AG04449 (cell line): ENCODE data around the gene FBXL15.

Experiments used
- CTCF ChIA-PET: fragments of 350-600 bp; formaldehyde crosslinking; extraction: SDS; loops from one replicate; lab custom pipeline; 2021; ENCODE audit warnings: antibody characterized with exemption; lab: Yijun Ruan, JAX
- POLR2A ChIA-PET: fragments of 400-600, 350-600 bp; formaldehyde crosslinking; extraction: SDS; loops from one replicate; lab custom pipeline; 2020; ENCODE audit warnings: antibody characterized with exemption, inconsistent platforms; lab: Yijun Ruan, JAX
- DNase-seq: peaks from one replicate; pipeline ENCODE4 v3.0.0-alpha.2; 2010; ENCODE audit warnings: low read depth, low spot score
- H3K4me3 ChIP-seq: 2 replicates; pipeline ENCODE4 v1.5.1; 2011; ENCODE audit warnings: low read depth, mild to moderate bottlenecking, control low read depth, low read length
- TF ChIP-seq, protein P1 (sequence below): IDR thresholded peaks from one replicate; pipeline ENCODE4 v1.5.1; 2011; ENCODE audit warnings: mild to moderate bottlenecking, moderate library complexity, low read length, control low read depth, inconsistent platforms; ENCODE audit not compliant: insufficient read depth; ENCODE audit errors: missing control alignments

FBXL15 gene

GRCh38 chr10:102434394-102435132, 13.9 kb downstream of the FBXL15 start:
- H3K4me3 ChIP-seq = no peak overlapping the region
- TF ChIP-seq, protein P1, sequence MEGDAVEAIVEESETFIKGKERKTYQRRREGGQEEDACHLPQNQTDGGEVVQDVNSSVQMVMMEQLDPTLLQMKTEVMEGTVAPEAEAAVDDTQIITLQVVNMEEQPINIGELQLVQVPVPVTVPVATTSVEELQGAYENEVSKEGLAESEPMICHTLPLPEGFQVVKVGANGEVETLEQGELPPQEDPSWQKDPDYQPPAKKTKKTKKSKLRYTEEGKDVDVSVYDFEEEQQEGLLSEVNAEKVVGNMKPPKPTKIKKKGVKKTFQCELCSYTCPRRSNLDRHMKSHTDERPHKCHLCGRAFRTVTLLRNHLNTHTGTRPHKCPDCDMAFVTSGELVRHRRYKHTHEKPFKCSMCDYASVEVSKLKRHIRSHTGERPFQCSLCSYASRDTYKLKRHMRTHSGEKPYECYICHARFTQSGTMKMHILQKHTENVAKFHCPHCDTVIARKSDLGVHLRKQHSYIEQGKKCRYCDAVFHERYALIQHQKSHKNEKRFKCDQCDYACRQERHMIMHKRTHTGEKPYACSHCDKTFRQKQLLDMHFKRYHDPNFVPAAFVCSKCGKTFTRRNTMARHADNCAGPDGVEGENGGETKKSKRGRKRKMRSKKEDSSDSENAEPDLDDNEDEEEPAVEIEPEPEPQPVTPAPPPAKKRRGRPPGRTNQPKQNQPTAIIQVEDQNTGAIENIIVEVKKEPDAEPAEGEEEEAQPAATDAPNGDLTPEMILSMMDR = no peak
- POLR2A ChIA-PET = interaction anchor here (0.6 to 0.8 kb wide), 3 partner anchors 14 to 22 kb away, joined by 3 to 4 read pairs (median 3); partner anchors contain the start of gene FBXL15
- CTCF ChIA-PET = interaction anchor here (0.7 to 4.6 kb wide), 8 partner anchors 9 to 205 kb away, joined by 3 to 48 read pairs (median 4); partner anchors contain the start of gene FBXL15
- no peak for DNase-seq

GRCh38 chr10:102435133-102435497, 14.5 kb downstream of the FBXL15 start:
- ChIA-PET CTCF (interaction anchor here (0.7 to 4.6 kb wide), 8 partner anchors 12 to 205 kb away, joined by 3 to 48 read pairs (median 4); partner anchors contain the start of gene FBXL15), POLR2A (interaction anchor here (0.6 to 0.8 kb wide), 3 partner anchors 15 to 21 kb away, joined by 3 to 4 read pairs (median 3); partner anchors contain the start of gene FBXL15)
- TF ChIP-seq, protein P1 = no peak
- no peak for DNase-seq
- H3K4me3 ChIP-seq = no peak overlapping the region

DNA sequence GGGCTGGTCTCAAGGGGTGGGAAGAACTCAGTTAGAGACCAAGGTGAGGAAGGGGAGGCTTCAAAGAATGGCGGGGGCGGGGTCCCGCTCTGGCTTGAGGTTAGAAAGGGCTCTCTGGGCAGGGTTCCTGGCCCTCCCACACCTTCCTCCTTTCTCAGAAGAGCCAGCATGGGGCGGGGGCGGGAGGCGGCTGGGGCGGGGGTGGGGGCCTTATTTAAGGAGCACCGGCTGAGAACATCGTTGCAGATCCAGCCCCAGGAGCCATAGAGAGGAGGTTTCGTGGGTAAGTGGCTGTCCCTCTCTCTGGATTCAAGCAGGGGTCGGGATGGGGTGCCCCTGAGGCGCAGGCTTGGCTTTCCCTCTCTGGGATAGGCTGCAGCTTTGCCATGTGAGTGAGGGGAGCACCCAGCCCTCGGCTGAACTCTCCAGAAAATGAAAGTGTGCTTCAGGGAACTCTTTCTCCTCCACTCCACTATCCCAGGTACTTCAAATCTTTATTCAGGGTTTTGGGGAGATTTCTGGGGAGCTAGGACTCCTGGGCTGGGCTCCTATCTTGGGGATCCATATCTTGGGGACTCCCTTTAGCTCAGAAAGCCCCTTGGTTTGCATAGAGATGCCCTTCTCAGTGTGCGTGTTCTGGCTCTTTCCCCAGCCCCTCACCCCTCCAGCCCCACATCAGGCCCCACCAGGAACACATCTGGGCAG, 15.0 kb downstream of the FBXL15 start:
- H3K4me3 ChIP-seq = peak overlapping the region; percentile 40
- ChIA-PET POLR2A (no interaction called here), CTCF (interaction anchor here (0.7 to 4.6 kb wide), 11 partner anchors 12 to 206 kb away, joined by 3 to 48 read pairs (median 5); partner anchors contain the start of gene FBXL15)
- TF ChIP-seq, protein P1 = no peak
- DNase-seq = no peak

GRCh38 chr10:102436312-102436711, 15.7 kb downstream of the FBXL15 start:
- no peak overlapping the region for H3K4me3 ChIP-seq
- TF ChIP-seq, protein P1 = no peak
- ChIA-PET CTCF (interaction anchor here (0.9 to 2.9 kb wide), 4 partner anchors 13 to 147 kb away, joined by 4 to 9 read pairs (median 6); no protein-coding TSS in a partner anchor), POLR2A (no interaction called here)
- DNase-seq = no peak

GRCh38 chr10:102437515-102437914, 16.9 kb downstream of the FBXL15 start:
- ChIA-PET POLR2A (no interaction called here), CTCF (interaction anchor here (1.4 to 2.9 kb wide), 2 partner anchors 14 to 16 kb away, joined by 7 to 9 read pairs; no protein-coding TSS in a partner anchor)
- no peak for DNase-seq
- TF ChIP-seq, protein P1 = no peak
- no peak overlapping the region for H3K4me3 ChIP-seq
